HG03571 (cell line): ENCODE measurements around the gene VPS52.

Source experiments
- ATAC-seq: cut with Tn5 transposase; IDR thresholded peaks from one replicate; pipeline ENCODE4 v1.9.1; 2021; ENCODE audit not compliant: unreplicated experiment

The VPS52 gene

GRCh38 chr6:33305052-33305451 lies 33.4 kb upstream of the VPS52 start:
- no peak for ATAC-seq

DNA sequence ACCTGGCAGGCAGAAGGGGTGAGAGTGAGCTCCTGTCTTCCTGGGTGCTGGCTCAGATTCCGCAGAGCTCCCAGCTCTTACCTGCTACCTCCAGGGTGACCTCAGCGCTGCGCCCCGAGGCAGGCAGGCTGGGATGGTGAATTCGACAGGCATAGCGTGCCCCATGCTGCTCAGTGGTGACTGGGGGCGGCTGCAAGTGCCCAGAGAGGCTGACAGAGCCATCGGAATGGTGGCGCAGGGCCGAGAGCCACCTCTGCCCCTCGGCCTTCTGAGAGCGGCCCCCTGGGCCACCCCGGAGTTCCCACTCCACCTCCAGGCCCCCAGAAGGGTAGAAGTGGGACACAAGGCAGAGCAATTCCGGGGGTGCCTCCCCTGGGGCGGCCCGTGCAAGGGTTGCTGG lies 32.5 kb upstream of the VPS52 start:
- no peak for ATAC-seq

DNA sequence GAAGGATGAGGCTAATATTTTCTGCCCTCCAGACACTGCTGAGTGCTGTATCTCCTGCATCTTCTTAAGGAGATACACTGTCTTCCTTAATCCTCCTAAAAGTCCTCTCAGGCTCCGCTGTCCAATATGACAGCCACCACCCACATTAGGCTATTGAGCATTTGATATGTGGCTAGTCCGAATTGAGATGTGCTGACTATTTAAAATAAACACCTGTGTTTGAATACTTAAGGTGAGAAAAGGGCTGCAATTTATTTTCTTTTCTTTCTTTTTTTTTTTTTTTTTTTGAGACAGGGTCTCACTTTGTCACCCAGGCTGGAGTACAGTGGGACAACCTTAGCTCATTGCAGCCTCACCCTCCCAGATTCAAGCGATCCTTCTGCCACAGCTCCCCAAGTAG lies 30.2 kb upstream of the VPS52 start:
- no peak for ATAC-seq

GRCh38 chr6:33299237-33299944 lies 27.7 kb upstream of the VPS52 start:
- ATAC-seq, result peak; percentile 60

GRCh38 chr6:33298773-33299236 lies 27.1 kb upstream of the VPS52 start, which contains the start of gene RGL2:
RGL2 (minus strand) TSS chr6:33298942; CDS start chr6:33298610, 332 bp downstream.
- ATAC-seq, result no peak

DNA sequence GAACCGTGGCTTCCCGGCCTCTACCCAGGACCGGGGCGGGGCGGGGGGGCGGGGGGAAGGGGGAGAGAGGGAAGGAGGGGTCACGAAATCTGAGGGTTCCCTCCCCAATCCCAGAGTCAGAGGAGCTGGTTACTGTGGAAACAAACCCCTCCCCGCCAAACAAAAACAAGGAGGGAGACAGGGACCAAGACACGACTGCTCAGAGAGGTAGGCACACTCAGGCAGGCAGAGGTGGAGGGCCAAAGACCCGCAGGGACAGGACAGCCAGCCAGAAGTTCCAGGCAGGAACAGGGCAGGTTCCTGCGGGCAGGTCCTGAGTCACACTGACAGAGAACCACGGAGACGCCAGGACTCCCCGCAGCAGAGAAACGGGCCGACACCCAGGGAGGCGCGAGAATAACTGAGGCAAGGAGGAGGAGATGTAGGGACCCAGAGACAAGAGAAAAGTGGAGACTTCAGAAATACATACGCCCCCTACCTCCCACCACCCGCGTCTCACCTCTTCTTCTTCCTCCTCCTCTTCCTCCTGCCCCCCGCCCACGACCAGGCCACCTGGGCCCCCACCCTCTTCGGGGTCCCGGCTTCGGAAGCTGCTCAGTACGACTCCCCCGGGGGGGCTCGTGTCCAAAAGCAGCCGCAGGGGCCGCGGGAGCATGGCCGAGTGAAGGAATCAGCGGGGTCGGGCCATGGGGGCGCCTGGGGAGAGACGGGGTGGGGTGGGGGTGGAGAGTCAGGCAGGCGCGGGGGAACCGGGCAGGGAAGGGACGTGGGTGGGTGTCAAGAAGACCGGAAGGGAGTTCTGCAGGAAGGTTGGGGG lies 26.5 kb upstream of the VPS52 start:
- no peak for ATAC-seq

- ATAC-seq, result no peak
These were observed 25.8 kb upstream of the VPS52 start for GRCh38 chr6:33297406-33297955.

- ATAC-seq, result no peak
These were observed 25.2 kb upstream of the VPS52 start for GRCh38 chr6:33296797-33297405.

- ATAC-seq, result no peak
These were observed 24.1 kb upstream of the VPS52 start for GRCh38 chr6:33295621-33296369.

DNA sequence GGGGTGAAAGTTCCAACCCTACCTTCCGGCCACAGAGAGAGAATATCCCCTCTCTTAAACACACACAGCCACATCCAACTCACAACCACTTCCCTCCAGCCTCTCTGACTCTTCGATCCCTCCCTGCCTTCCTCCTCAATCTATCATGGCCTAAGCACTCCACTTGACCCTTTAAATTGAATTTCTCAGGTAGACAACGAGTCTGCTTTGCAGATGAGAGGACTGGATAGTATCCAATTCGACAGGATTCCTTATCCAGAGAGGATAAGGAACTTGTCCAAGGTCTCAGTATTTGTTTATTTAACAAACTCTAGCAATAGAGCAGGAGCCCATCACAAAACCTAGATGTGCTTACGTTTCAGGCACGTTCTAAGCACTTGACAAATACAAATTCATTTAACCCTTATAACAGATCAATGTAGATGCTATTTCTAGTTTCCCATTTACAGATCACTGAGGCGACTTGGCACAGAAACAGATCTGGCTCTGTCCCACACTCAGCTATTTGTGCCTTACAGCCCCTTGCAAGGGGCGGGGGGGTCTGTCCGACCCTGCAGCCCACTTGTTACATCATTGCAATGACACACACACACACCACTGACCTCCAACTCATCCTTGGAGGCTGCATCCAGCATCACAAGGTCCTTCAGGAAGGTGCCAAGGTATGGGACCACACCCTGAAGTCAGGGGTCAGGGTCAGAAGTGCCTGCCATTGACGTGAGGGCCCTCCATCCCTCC lies 22.6 kb upstream of the VPS52 start:
- ATAC-seq, result no peak

DNA sequence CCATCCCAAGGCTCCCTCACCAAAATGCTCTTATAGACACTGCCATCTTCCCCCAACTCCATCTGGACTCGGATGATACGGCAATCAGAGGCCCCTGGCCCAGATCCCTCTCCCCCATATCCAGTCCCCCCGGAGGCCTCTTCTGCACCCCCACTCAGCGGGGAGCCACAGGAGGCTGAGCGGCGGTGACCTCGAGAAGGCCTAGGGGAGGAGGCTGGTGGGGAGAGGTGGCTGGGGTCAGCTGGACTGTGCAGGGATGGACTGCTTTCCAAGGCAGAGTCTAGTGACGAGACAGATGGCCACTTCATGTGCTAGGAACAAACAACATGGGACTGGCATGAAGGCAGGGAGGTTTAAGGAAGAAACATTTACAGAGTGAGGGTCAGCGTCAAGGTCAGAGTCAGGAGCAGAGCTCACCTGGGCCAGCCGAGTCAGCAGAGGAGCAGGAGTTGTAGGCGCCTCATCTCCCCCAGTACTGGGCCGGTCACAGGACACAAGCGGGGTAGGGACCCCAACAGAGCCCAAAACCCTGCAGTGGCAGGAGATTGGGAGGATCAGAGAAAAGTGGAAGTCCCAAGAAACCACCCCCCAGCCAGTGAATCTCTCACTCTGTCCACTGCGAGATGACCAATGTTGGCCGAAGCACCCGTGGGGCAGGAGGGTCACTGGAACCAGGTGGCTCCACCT lies 21.5 kb upstream of the VPS52 start:
- no peak for ATAC-seq

DNA sequence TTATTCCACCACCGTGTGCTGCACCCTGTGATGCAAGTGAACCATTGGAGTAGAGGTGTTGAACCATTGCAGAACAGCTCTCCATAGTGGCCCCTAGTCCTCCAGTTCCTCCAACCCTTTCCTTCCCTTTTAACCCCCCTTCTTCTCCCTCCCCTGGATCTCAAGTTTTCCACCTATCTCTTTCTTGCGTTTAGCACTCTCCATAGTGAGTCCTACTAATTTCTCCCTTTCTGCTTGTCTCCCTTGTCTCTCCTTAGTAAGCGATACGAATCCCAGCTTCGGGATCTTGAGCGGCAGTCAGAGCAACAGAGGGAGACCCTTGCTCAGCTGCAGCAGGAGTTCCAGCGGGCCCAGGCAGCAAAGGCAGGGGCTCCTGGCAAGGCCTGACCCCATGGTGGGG lies 18.8 kb upstream of the VPS52 start:
- ATAC-seq, result no peak

DNA sequence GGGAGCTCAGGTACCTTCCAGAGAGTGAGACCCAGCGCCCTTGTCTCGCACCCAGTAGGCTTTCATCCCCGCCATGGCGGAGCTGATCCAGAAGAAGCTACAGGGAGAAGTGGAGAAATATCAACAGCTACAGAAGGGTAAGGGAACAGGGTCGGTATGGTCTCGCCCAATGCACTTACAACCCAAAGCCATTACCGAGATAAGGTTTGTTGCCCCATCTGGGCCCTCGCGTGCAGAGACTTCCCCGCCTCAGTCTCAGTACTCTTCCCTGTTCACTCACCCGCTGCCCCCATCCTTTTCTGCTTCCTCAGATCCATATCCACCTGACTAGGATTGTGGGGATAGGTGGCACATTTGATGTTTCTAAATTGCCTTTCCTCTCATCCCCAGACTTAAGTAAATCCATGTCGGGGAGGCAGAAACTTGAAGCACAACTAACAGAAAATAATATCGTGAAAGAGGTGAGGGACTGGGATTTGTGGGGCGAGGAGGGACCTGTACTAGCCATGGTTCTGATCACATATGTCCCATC lies 18.2 kb upstream of the VPS52 start:
- ATAC-seq, result peak; percentile 14

DNA sequence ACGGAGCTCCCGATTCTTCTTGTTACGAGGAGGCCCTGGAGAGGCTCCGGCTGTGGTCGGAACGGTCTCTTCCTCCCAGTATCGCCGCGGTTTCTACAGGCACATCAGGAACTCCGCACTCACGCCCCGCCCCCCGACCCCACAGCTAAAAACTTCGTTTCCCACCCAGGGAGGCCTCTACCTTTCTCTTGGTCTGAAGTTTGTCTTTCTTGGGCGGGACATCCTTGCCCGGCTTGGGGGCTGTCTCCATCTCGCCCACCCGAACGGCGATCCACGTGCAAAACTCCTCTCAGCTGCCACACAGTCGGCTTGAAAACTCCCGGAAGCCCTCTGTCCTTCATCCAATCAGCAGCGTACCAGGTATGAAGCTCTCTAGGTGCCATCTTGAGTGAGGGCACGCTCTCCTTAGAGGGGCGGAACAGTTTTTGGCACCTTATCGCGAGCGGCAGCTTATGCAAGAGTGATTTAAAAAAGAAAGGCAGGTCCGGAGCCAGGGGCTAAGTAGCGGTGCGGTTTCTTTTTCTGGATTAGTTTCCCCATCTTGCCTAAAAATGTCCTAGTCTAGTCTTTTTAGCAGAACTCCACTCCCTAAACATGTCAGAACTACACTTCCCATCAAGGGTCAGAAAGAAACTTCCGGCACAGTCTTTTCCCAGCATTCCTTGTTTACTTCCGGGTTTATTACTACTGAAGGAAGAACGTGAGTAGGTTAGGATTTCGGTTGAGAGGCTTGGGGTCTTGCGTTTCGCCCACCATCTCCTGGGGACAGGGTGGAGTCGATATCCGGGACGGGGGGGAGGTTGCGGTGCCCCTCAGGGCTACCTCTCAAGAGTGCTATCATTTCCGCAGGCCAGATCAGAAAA lies 17.5 kb upstream of the VPS52 start, which contains the start of the genes PFDN6 and WDR46:
Gene PFDN6, plus strand, starts transcription at position 681 of the 863 bp plus-strand sequence. CDS start 256 bp downstream, outside the sequence.
Gene WDR46, minus strand, starts transcription at position 319 of the 863 bp plus-strand sequence. Its CDS starts 69 bp downstream, at position 250.
- peak; percentile 67 for ATAC-seq

DNA sequence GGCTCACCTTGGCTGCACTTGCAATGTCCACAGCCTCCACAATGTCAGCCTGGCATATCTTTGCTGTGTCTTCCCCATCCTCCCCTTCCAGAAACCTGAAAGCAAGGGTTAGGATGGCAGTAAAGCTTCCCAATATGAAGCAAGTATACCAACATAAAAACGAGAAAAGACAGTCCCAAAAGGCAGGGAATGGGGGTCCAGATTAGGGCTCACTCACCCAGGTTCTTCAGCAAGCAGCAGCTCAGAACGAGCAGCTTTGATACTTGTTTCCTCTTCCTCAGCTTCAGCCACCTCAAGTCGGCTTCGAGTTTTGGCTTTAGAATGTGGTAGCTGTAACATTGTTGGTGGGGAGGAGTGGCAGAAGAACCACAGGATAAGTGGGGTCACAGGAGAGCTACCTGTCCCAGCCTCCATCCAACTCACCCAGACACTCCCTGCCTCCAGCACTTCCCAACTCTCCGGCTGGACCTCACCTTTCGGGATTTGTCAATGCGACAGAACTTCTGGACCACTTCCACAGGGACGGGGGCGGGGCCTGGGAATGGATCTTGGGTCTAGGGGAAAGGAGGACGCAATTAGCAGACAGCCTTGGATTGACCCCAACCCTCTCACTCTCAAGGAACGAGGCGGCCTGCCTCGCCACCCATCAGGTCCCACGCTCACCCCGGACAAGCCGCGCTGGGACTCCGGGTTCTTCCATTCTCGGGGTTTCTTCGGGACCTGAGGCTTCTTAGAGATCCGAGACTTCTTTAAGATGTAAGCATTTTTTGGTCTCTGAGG lies 16.7 kb upstream of the VPS52 start:
- ATAC-seq, result no peak

- no peak for ATAC-seq
These were observed 15.6 kb upstream of the VPS52 start for GRCh38 chr6:33286946-33287914.
